Measurements from ENCODE around the gene LY86. TPM values are rescaled to one million over a fixed set of nuclear protein-coding genes. Genes with fewer than 3 reads are reported as not detected.
"Not testable (repeated sequence)": the region's sequence is repeated elsewhere in the genome, so short reads cannot be mapped to it uniquely, and the experiment has no call there.

LY86 gene
- polyA plus RNA-seq, 1 donor, result 1.4 TPM

DNA sequence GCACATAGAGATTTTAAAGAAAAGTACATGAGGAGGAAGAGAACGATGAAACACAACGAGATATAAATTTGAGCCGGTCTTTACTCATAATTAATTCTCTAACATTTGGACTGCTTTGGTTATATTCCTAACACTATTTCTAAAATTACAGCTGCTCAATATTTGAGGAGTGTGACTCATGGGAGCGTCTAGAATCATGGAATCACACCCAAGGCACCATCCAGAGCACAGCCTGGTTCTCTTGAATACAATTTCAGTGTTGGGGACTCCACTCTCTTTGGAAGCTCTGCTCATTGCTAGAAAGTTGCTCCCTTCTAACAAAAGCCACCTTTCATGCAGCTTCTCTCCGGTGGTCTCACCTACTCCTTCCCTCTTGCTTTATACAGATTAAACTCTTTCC is 64.4 kb downstream of the LY86 start:
- no peak for DNase-seq (ENCODE audit: low read depth)

DNA sequence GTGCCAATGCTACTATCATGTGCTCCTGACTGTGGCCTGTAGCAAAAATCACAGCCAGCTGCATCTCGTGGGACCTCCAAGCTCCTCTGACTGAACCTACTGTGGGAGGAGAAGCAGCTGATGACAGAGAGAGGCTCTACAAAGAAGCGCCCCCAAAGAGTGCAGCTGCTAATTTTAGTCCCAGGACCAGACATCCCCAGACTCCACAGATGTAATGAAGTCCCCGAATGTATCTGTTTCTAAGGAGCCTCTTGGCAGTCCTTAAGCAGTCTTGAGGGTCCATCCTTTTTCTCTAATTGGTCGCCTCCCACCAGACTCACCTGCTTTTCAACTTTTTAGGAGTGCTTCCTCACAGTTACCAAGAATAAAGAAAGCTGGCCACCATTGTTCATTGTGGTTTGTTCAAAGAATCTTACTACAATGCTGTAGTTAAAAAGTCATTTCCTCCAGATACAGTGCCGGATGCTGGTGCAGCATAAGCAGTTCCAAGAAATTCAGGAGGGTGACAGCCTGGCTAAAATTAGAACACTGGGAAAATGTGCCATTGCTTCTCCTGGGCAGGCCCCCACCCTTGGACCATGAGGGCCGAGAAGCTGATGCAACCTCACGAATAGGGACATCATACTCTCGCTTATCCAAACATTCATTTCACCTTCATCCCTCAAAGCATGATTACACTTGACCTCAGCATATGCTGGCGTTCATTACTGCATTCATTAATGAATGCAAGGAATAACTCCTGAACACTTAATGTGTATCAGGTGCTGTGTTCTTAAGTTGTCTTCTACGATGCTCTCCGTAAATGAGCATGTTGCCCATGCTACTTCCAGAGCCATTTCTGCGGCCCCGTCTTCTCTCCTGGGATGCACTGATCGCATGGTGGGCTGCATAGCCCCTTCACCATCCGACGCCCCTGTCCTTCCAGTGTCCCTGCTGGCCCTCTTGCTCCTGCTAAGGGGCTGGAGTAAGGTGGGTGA is 66.4 kb downstream of the LY86 start:
- no peak for DNase-seq (ENCODE audit: low read depth)

DNA sequence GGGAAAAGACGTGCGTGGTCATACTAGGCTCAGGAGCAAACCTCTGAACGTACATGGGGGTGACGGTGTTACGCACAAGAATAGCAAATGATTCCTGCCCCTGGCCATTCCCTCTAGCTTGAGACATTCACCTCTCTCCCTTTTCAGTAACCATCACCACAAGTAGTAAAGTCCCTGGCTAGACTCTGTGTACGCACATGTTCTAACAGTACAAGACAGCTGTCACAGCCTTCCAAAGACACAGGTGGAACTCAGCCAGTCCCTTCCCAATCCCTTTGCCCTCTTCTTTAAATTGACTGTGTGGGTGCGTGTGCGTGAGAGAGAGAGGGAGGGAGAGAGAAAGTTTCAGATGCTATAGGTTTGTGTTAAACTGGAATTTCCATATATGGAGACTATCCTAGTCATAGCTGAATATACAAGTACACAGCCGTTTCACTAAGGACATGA is 67.3 kb downstream of the LY86 start:
- no peak for DNase-seq (ENCODE audit: low read depth)

DNA sequence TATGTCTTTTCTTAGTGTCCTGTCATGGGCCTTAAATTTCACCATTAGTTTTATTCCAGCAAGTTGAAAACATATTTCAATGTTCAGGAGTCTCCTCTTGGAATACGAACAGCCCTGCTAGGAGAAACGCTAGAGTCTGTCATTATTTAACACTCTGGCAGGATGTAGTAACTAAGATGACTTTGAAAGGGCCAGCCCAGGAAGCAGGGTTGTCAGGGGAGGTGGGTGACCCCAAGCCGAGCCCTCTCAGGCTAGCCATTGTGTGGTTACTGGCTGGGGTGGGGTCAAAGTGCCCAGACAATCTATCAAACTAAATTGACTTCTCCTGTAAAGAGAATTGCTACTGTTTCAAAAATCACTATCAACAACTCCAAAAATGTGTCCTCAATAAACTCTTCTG is 67.8 kb downstream of the LY86 start:
- DNase-seq (ENCODE audit: low read depth), result no peak

DNA sequence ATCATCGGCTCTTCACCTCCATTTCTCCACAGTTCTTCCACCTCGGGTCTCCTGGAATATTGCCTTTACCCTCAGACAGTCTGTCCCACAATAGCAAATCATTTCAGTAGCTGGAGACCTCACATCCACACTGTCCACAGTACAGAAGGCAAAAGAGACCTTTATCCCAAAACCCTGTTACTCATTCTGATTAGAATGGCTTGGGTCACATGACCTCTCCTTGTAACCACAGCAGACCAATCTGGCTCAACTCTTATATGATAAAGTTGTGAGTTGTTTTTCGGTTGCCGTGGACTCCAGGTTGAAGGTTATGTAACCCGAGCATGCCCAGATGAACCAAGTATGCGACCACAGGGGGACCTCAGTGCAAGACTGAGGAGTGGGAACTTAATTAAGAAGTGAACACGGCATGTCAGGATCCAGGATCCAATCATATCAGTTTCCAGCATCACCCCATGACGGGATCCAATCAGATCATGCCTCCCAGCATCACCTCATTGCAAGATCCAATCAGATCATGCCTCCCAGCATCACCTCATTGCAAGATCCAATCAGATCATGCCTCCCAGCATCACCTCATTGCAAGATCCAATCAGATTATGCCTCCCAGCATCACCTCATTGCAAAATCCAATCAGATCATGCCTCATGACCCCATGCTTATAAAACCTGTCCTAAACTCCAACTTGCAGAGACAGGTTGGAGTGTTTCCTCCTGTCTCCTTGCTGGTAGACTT is 68.7 kb downstream of the LY86 start:
- no peak for DNase-seq (ENCODE audit: low read depth)

DNA sequence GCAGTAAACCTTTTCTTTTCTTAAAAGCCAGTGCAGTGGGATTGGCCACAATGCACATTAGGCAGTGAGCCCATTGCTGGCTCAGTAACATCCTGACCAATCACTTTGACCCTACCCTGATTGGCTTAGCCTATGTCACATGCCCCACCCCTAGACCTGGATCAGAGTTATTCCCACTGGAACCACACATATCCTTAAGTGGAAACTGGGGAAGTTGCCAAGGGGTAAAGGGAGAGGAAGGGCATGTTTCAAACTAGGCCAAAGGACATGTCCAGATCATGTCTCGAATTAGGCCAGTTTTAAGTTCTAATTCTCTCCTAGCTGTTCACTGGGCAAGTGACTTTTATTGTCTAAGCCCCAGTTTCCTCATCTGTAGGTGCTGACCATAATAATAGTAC is 69.3 kb downstream of the LY86 start:
- DNase-seq (ENCODE audit: low read depth), result no peak

DNA sequence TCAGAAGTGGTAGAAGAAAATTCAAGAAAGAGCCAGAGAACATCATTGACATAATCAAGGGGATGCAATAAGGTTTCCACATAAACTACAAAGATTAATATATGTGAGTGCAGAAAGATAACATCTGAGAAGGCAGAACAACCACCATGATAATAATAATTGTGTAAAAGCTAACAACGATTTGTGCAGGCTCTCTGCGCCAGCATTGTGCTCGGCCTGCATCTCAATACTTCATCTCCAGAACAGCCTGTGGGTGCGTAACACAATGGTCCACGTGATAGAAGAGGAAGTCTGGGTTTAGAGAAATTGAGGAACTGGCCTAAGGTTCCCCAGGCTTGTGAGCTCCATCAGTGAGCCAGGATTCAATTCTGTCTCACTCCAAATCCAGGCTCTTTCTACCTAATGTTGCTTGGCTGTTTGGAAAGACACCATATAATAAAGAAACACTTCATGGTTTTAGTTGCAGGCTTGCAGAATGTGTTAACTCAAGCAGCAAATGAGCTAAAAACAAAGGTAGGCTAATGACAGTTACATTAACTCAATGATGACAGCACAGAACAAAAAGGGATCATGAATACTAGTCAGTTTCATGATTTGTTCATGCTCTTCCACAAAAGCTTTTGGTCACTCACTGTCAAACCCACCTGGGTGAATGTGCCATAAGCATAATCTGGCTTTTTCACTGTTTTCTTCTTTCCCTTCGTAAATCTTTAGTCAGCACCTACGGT is 71.2 kb downstream of the LY86 start:
- no peak for DNase-seq (ENCODE audit: low read depth)

DNA sequence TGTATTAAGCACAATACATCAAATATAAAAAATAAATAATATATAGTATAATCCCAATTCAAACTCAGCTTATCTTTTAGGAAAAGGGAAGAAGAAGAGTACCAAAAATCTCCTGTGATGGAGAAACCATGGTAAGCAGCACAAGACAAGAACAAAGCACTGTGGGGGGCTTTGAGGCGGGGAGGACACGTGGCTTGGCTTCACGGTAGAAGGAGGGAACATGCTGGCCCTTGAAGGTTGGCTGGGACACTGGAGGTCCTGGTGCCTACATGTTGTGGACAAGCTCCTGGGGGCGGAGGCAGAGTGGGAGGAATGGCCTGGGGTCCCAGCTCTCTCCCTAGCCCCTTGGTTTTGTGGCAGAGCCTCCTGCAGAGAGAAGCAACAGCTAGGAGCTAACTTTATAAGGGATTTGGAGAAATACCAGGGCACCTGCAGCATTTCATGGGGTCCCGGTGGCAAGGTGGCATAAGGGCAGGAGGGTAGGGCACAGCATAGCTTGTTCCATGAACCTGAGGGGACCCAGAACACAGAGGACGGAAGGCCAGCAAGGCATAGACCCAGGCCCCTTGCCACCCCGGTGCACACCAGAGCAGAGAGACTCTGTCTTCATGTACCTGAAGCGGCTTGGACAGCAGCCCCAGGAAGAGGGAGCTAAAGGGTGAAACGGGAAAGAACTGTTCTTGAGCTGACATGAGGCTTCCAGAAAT is 72.0 kb downstream of the LY86 start:
- no peak for DNase-seq (ENCODE audit: low read depth)

DNA sequence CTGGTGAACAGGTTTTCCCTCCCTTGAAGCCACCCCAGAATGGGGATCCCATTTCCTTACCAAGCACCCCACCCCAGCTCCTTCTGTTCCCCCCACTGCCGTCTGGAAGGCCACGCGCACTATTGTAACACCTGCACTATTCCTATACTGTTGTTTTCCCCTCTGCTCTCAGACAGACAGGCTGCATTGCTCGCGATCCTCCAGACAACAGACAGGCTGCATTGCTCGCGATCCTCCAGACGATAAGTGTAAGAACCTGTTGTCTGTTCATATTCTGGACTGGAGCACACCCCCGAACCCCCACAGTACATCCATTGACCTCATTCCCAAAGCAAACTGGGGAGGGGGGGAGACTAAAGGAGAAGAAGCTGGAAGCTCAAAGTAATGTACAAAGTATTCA is 72.7 kb downstream of the LY86 start:
- DNase-seq (ENCODE audit: low read depth), result no peak

DNA sequence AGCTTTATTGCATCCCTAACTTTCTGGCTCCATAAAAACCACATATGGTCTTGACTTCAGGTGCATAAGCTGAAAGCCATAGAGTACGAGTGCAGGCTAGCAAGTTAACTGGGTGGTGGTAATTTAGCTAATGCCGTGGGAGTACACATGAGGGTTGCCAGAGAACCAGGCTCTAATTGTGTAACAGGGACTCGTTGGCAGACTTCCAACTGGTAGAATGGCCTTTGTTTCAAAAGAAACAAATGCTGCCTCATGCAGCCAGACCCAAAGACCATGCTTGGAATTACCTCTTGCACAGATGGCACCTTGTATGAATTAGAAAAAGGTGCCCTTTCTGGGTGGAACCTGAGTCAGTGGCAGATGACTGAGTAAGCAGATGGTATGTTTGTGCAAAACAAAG is 73.2 kb downstream of the LY86 start:
- DNase-seq (ENCODE audit: low read depth), result no peak

DNA sequence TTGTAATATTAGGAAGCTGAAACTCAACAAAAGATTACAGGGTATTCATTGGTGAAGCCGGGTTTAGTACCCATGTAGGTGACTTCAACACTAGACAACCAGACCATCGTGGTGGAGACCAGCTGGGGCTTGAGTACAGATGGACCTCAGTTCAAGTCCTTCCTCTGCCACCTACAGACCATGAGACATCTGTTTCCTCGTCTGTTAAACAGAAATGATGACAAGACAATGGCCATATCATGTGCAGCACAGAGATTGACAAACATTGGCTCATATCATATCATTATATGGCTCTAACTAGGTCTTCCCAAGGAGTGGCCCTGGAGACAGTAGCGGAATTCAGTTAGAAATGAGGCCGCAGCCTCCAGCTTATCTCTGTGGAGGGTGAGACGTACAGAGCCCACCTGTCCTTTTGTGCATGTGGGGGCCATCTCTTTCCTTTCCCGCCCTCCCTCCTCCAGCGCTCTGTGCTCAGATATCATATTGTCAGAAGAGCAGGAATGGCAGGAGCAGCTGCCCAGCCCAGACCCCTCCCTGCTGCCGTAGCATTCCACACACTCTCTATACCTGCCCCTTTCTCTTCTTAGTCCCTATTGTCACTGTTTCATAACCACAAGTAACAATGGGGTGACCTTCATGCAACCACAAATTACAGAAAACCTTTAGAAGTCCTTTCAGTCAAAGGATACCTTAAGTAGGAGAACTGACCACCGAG is 75.1 kb downstream of the LY86 start:
- no peak for DNase-seq (ENCODE audit: low read depth)

DNA sequence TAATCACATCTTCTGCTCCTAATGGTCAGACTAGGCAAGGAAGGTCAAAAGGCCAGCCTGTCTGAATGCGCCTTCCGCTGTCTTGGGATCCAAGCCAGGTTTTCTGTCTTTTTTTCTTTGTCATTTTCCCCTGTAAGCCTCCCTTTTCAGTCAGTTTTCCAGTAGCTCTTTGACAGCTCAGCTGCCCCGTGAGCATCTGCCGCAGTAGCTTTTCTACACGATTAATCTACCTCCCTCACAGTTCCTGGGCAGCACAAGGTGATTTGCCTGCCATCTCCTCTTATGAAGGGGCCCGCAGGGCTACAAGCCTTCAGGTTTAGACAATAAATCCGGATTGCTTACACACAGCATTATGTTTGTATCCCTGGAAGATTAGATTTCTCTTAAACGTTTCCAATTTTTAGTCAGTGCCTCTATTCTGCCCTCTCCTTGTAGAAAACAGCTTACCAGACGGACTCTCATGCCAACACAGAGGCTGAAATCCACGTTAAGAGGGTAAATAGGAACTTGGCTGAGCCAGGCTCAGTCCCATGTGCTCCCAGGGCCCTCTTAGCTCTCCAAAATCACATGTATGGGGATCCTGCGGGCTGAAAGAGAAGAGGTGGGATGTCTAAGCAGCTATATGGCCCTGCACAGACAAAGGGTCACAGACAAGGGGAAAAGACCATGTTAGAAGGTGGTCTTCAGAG is 77.2 kb downstream of the LY86 start:
- no peak for DNase-seq (ENCODE audit: low read depth)

DNA sequence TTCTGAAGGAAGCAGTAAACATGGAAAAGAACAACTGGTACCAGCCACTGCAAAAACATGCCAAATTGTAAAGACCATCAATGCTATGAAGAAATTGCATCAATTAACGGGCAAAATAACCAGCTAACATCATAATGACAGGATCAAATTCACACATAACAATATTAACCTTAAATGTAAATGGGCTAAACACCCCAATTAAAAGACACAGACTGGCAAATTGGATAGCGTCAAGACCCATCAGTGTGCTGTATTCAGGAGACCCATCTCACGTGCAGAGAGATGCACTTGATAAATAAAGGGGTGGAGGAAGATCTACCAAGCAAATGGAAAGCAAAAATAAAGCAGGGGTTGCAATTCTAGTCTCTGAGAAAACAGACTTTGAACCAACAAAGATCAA is 81.6 kb downstream of the LY86 start:
- DNase-seq (ENCODE audit: low read depth), result not testable (repeated sequence)

DNA sequence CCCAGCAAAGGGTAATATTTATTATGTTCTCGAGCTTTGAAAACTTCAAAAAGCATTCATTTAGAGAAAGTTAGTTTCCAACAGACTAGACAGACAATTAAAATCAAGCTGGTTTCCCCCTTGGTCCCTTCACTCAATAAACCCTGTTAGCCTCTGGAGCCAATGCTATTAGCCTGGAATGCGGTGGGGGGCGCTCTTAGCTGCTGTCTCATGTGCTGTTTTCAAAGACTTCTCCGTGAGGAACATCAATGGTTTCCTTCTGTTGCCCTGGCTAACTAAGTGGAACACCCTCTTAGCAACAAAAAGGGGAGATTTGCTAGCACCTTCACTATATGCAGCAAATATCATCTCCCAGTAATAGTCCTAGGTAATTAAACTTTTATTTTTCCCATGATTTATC is 86.4 kb downstream of the LY86 start:
- no peak for DNase-seq (ENCODE audit: low read depth)

DNA sequence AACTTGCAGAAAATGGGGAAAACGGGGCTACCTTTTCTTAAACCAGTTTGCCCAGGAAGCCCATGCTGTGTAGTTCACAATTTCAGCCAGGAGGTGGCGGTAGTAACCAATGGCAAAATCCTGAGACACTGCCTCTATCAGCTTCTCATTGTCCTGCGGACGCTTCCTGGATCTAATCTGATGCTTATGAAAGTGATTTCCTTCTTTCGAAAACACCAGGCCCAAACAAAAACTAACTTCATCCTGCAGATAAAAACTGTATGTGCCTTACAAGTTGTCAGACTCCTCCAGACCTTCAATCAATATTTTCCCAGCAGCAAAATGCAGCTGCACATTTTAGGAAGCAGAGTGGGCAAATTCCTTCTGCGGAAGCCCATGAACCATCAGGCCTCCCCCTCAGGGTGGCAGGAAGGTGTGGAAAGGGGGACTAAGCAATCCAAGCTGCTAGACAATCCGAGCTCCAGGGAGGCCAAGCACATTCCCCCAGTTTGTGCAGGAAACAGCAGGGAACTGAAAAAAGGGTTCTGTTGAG is 88.5 kb downstream of the LY86 start:
- DNase-seq (ENCODE audit: low read depth), result peak; percentile 63

DNA sequence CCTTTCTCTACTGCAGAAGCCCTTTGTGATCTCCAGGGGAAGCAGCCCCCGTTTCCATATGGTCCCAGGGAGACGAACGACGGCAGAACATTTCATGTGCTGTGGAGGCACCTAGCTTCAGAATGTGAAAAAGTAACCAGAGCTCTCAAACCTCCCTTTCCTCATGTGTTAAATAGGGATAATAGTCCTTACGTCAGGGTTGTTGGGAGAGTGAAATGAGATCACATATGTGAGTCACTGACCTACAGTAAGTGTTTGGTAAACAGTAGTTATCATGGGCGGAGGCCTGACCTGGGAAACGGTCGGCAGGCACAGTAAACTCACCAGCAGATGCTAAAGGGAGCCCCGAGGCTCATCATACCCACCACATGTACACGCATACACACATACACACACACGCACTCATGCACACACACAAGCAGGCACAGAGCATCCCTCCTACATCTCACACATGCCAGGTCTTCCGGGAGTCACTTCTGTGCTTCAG is 89.7 kb downstream of the LY86 start:
- DNase-seq (ENCODE audit: low read depth), result no peak

DNA sequence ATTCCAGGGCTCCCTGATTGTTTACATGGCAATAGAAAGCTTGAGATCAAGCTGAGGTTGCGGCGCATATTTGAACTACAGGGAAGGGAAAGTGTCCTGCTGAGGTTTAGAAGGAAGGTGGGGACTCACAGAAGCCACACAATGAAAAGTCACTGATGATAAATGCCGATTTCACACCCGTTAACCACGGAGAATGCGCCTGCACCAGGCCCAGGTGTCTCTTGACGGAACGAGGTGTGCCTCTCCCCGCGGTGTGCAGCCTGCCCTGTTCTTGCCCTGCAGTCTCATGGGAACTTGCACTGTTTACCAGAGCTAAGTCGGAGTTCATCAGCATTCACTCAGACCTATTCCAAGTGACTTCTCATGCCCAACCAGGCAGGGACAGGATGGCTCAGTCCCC is 90.3 kb downstream of the LY86 start:
- no peak for DNase-seq (ENCODE audit: low read depth)

DNA sequence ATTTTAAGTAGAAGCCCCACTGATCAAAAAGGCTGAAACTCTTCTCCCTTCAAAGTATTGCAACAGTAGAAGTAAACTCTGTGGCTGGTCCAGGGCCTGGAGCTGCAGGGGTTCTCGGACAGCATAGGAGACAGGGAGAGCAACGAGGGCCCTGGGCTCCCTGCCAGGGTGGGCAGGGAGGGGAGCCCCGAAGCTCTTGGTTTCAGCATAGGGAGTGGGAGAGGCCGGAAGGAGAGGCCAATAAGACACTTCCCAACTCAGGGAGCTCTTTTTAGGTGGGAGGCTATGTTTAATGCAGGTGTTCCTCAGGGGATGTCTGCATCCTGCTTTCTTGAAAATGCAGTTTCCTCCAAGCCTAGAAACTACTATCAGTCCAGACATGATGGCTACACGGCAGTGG is 91.1 kb downstream of the LY86 start:
- no peak for DNase-seq (ENCODE audit: low read depth)

DNA sequence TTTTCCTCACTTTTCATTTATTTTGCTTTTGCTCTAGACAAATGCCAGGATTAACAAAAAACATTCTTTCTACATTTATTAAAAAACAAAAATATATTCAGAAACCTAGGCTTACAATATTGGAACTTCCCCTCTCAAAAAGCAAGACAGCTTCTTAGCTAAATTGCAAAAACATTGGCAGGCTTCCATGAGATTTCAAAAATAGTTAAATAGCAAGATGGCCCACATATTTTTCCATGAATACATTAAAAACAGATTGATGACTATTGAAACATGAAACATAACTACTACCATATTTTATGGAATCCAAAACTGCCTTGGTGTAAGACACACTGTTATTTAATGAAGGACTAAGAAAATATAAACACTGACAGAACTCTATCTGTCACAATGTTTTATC is 92.0 kb downstream of the LY86 start:
- DNase-seq (ENCODE audit: low read depth), result no peak

Data from forelimb muscle (tissue), 1 donor.